K562 (cell line): ENCODE data around the gene THRSP. TPM values are rescaled to one million over a fixed set of nuclear protein-coding genes. Genes with fewer than 3 reads are reported as not detected.

Source experiments
- ATAC-seq: fragments of 200-7000 bp; cut with Tn5 transposase; 3 replicates; pipeline ENCODE4 v1.9.1; 2020; ENCODE audit warnings: moderate library complexity
- BruUV-seq: library from RNA; stranded (reverse); fragments of 400-500 nt; replicated peaks from 2 replicates; lab custom pipeline; 2021; lab: Mats Ljungman, UMichigan
- CTCF ChIA-PET: fragments of 300-600 bp; formaldehyde crosslinking; extraction: SDS; loops from one replicate; lab custom pipeline; 2021; ENCODE audit warnings: low intra/inter-chr PET ratio; lab: Yijun Ruan, JAX
- POLR2A ChIA-PET: fragments of 300-600, 350-650 bp; sonication (Branson Sonifier 250); formaldehyde crosslinking; extraction: SDS; loops from one replicate; lab custom pipeline; 2021; ENCODE audit warnings: antibody characterized with exemption, inconsistent platforms; lab: Yijun Ruan, JAX
- DNase-seq, 4 experiments: peaks; one replicate each; pipeline versions ENCODE4 v3.0.0 to v3.0.0-alpha.2; 2011 to 2018; ENCODE audit warnings: low spot score in 3 of 4, mixed read lengths in 3 of 4; ENCODE audit errors: extremely low read depth in 1 of 4
- FAIRE-seq: peaks from 2 replicates; lab custom pipeline; 2011; peaks lifted over from hg19 to GRCh38; lab: Jason Lieb, UNC
- H2AFZ ChIP-seq: 2 replicates; pipeline ENCODE4 v1.6.0; 2011; ENCODE audit warnings: low read depth, low read length, control low read depth, inconsistent platforms
- H3K27ac ChIP-seq: fragments of 200-600 bp; 3 replicates; pipeline ENCODE4 v1.8.0; 2011; ENCODE audit warnings: low read depth, mild to moderate bottlenecking, control low read depth, inconsistent platforms, low read length, moderate library complexity, mixed read lengths; ENCODE audit errors: extremely low read depth
- H3K27me3 ChIP-seq, 2 experiments: fragments of 300-600 bp in 1 of 2; 2 replicates in 1 of 2; 3 replicates in 1 of 2; pipeline versions ENCODE4 v1.6.0 to v1.8.0; 2011; ENCODE audit warnings: inconsistent platforms in 2 of 2, low read length in 2 of 2, mild to moderate bottlenecking in 1 of 2, mixed read lengths in 1 of 2, moderate library complexity in 1 of 2; ENCODE audit not compliant: control insufficient read depth in 2 of 2, insufficient read depth in 2 of 2
- H3K36me3 ChIP-seq: fragments of 300-600 bp; 3 replicates; pipeline ENCODE4 v1.8.0; 2011; ENCODE audit warnings: mild to moderate bottlenecking, low read length, inconsistent platforms; ENCODE audit not compliant: control insufficient read depth, insufficient read depth
- H3K4me1 ChIP-seq, 2 experiments: fragments of 200-600 bp in 1 of 2; replicated peaks in 1 of 2; 2 replicates in 1 of 2; 3 replicates in 1 of 2; pipeline versions ENCODE4 v1.5.1 to v1.8.0; 2011; ENCODE audit warnings: inconsistent platforms in 2 of 2, low read length in 2 of 2, mild to moderate bottlenecking in 1 of 2, mixed read lengths in 1 of 2, moderate library complexity in 1 of 2; ENCODE audit not compliant: control insufficient read depth in 2 of 2, insufficient read depth in 2 of 2
- H3K4me2 ChIP-seq: 2 replicates; pipeline ENCODE4 v1.6.1; 2011; ENCODE audit warnings: low read length, control low read depth, inconsistent platforms, mixed read lengths; ENCODE audit not compliant: insufficient read depth
- H3K4me3 ChIP-seq: fragments of 200-600 bp; sonication (generic), shearing (Covaris generic); 2 replicates; pipeline ENCODE4 v1.5.1; 2016; ENCODE audit warnings: control low read depth, inconsistent platforms
- H3K79me2 ChIP-seq: fragments of 200-600 bp; 3 replicates; pipeline ENCODE4 v1.8.0; 2011; ENCODE audit warnings: low read length, inconsistent platforms; ENCODE audit not compliant: control insufficient read depth, insufficient read depth
- H3K9ac ChIP-seq, 2 experiments: 2 replicates each; pipeline versions ENCODE4 v1.6.0 to v1.6.1; 2011; ENCODE audit warnings: low read depth in 2 of 2, low read length in 2 of 2, control low read depth in 1 of 2, inconsistent platforms in 1 of 2, mild to moderate bottlenecking in 1 of 2, mixed read lengths in 1 of 2; ENCODE audit not compliant: insufficient read depth in 1 of 2
- H3K9me1 ChIP-seq: one replicate; pipeline ENCODE4 v1.6.0; 2011; ENCODE audit warnings: inconsistent platforms, mild to moderate bottlenecking, low read length, moderate library complexity; ENCODE audit not compliant: control insufficient read depth, insufficient read depth
- H3K9me3 ChIP-seq: replicated peaks from 2 replicates; pipeline ENCODE4 v1.5.1; 2011; ENCODE audit warnings: low read depth, low read length, inconsistent platforms; ENCODE audit not compliant: control insufficient read depth, insufficient read depth
- H4K20me1 ChIP-seq: replicated peaks from 2 replicates; pipeline ENCODE4 v1.6.1; 2011; ENCODE audit warnings: low read length, inconsistent platforms, mixed read lengths; ENCODE audit not compliant: control insufficient read depth, insufficient read depth
- ARNT ChIP-seq, 2 experiments: fragments of 450-650 bp; IDR thresholded peaks; 2 replicates each; pipeline ENCODE4 v1.6.1; 2016; ENCODE audit warnings: mild to moderate bottlenecking in 1 of 2
- CHD4 ChIP-seq: fragments of 200-600 bp; sonication (generic); IDR thresholded peaks from 3 replicates; pipeline ENCODE4 v1.6.1; 2012; ENCODE audit warnings: low read depth, mild to moderate bottlenecking, mixed read lengths, low read length, inconsistent platforms; ENCODE audit not compliant: insufficient read depth, insufficient replicate concordance, poor library complexity, severe bottlenecking
- CXXC5 ChIP-seq: fragments of 250-450 bp; sonication (Bioruptor Pico); IDR thresholded peaks from 2 replicates; pipeline ENCODE4 v1.8.0; 2022; ENCODE audit warnings: inconsistent platforms, mild to moderate bottlenecking, moderate library complexity
- WGBS: fragments of 100-300 bp; shearing (Covaris generic); methylation state at CpG from one replicate; pipeline ENCODE4 v1.1.6; 2016; ENCODE audit warnings: low coverage, mixed read lengths; ENCODE audit not compliant: insufficient coverage; ENCODE audit errors: missing lambda C conversion rate; 5-methylcytosine and 5-hydroxymethylcytosine counted together
- in situ Hi-C: fragments of 300-500 bp; cut with MboI; formaldehyde crosslinking; loops from 4 replicates; pipeline ENCODE4 v1.15.0; 2018; ENCODE audit warnings: inconsistent platforms, mixed read lengths
- intact Hi-C: fragments of 100-400 bp; cut with micrococcal nuclease; formaldehyde crosslinking; loops from 2 replicates; pipeline ENCODE4 v1.14.2; 2022
- polyA plus RNA-seq, 8 experiments: library from polyadenylated mRNA; depleted of rRNA in 4 of 8; stranded (reverse) in 5 of 8; unstranded in 3 of 8; fragments of >200 nt; fragmentation: Nextera tagmentation in 2 of 8; fragmentation: Illumina TruSeq in 1 of 8; extraction: Ambion mirVana in 2 of 8; extraction: Trizol in 1 of 8; gene quantifications; 2 replicates each; pipeline versions ENCODE4 v1.2.1 to v1.2.3, GENCODE V29; 2011 to 2014; ENCODE audit warnings: inconsistent platforms in 1 of 8, missing spikeins in 1 of 8
- total RNA-seq, 7 experiments: library from RNA; depleted of rRNA in 6 of 7; stranded (reverse); fragments of >200 nt in 6 of 7; fragmentation: Illumina TruSeq in 2 of 7; extraction: Trizol in 2 of 7; gene quantifications; 2 replicates each; pipeline versions ENCODE4 v1.2.1 to v1.2.3, GENCODE V29; 2011 to 2021; ENCODE audit warnings: low replicate concordance in 1 of 7

THRSP gene
- total and polyA plus RNA-seq, 9 of the 15 experiments (the other 6 are each of a cell fraction or from before 2014, with no cell fraction given) = 0.23 to 0.56 (median 0.31) TPM; not detected in 2

- Histone ChIP-seq H3K4me1 (peaks cover 14 to 29% of the 10 kb centered on the region in 2 experiments), H3K4me3 (no peak overlapping the region), H3K79me2 (no peaks in the 10 kb centered on the region), H3K9me1 (no peaks in the 10 kb centered on the region), H3K27me3 (no peaks in the 10 kb centered on the region), H4K20me1 (no peaks in the 10 kb centered on the region), H2AFZ (peak overlapping the region; percentile 54), H3K4me2 (no peak overlapping the region), H3K27ac (peak overlapping the region; percentile 41; the same call in 1 of the 3 replicates), H3K9ac (peak overlapping the region in 1 of 2 experiments; percentile 83; a peak in 1 of 4 replicates), H3K36me3 (no peaks in the 10 kb centered on the region; the same call in 2 of the 3 replicates), H3K9me3 (no peaks in the 10 kb centered on the region)
- intact Hi-C loops (no loop called here), in situ Hi-C loops (no loop called here)
- peak; percentile 44 for ATAC-seq
- 20% methylated on average over 4 of the region's 4 CpGs for WGBS
- no TSS peak for BruUV-seq
- FAIRE-seq = no peak
- CTCF ChIA-PET = no interaction called here
- POLR2A ChIA-PET = interaction anchor here (0.6 to 2.4 kb wide), 6 partner anchors 9 to 18 kb away, joined by 3 to 7 read pairs (median 3); partner anchors contain the start of gene NDUFC2
- TF ChIP-seq CXXC5 (CRISPR knock-in tag) = 0 out of 2 replicates have a peak, but pooled peaks have one; percentile 3
- TF ChIP-seq CHD4 = no peak
- TF ChIP-seq ARNT (IDR thresholded peaks at IDR 0.05) = no peak
- DNase-seq = peak in 1 of 4 experiments; percentile 7
Observed at GRCh38 chr11:78061088-78061920, 2.4 kb upstream of the THRSP start.
